CD14-positive monocyte (primary cell): ENCODE results near the gene NFATC1. TPM values are rescaled to one million over a fixed set of nuclear protein-coding genes. Genes with fewer than 3 reads are reported as not detected.

Experiments used
- DNase-seq, 3 donors: peaks; one replicate each; pipeline ENCODE4 v3.0.0-alpha.2; 2011 to 2022
- H2AFZ ChIP-seq: 2 replicates; pipeline ENCODE4 v1.6.0; 2012; ENCODE audit warnings: mild to moderate bottlenecking, low read depth, low read length, inconsistent platforms; ENCODE audit not compliant: insufficient read depth, poor library complexity, severe bottlenecking
- H3K27ac ChIP-seq, 2 donors: 1 replicate in 1 of 2; 2 replicates in 1 of 2; pipeline ENCODE4 v1.5.1; 2012 to 2013; ENCODE audit warnings: low read length in 2 of 2, control low read depth in 1 of 2, inconsistent platforms in 1 of 2, low read depth in 1 of 2, mild to moderate bottlenecking in 1 of 2
- H3K27me3 ChIP-seq, 2 donors: one replicate each; pipeline versions ENCODE4 v1.6.0 to v1.6.1; 2011 to 2013; ENCODE audit warnings: low read length in 2 of 2; ENCODE audit not compliant: control insufficient read depth in 2 of 2, insufficient read depth in 2 of 2
- H3K36me3 ChIP-seq, 2 donors: replicated peaks in 1 of 2; 1 replicate in 1 of 2; 2 replicates in 1 of 2; pipeline versions ENCODE4 v1.5.1 to v1.6.1; 2012 to 2013; ENCODE audit warnings: low read length in 2 of 2, control low read depth in 1 of 2, inconsistent platforms in 1 of 2, mild to moderate bottlenecking in 1 of 2; ENCODE audit not compliant: insufficient read depth in 2 of 2, control insufficient read depth in 1 of 2
- H3K4me1 ChIP-seq, 2 donors: 1 replicate in 1 of 2; 2 replicates in 1 of 2; pipeline versions ENCODE4 v1.5.1 to v1.6.1; 2012 to 2013; ENCODE audit warnings: low read length in 2 of 2, control low read depth in 1 of 2, inconsistent platforms in 1 of 2, mild to moderate bottlenecking in 1 of 2, moderate library complexity in 1 of 2; ENCODE audit not compliant: insufficient read depth in 2 of 2, control insufficient read depth in 1 of 2
- H3K4me2 ChIP-seq: replicated peaks from 2 replicates; pipeline ENCODE3; 2012; ENCODE audit warnings: low read length, moderate library complexity, mild to moderate bottlenecking; ENCODE audit not compliant: poor library complexity, severe bottlenecking; ENCODE audit errors: extremely low read depth
- H3K4me3 ChIP-seq, 3 experiments: fragments of 200-600 bp in 1 of 3; sonication (generic) in 1 of 3; replicated peaks in 1 of 3; 1 replicate in 2 of 3; 2 replicates in 1 of 3; pipeline ENCODE4 v1.5.1; 2011 to 2013; ENCODE audit warnings: low read length in 3 of 3, mild to moderate bottlenecking in 3 of 3, control low read depth in 2 of 3, low read depth in 2 of 3, inconsistent platforms in 1 of 3, moderate library complexity in 1 of 3
- H3K79me2 ChIP-seq: 2 replicates; pipeline ENCODE4 v1.6.0; 2012; ENCODE audit warnings: mild to moderate bottlenecking, control low read depth, inconsistent platforms, low read length, moderate library complexity; ENCODE audit not compliant: insufficient read depth
- H3K9ac ChIP-seq: 2 replicates; pipeline ENCODE4 v1.6.0; 2017; ENCODE audit warnings: low read length, mild to moderate bottlenecking; ENCODE audit not compliant: insufficient read depth, poor library complexity, severe bottlenecking
- H3K9me3 ChIP-seq, 2 donors: replicated peaks in 1 of 2; 1 replicate in 1 of 2; 2 replicates in 1 of 2; pipeline versions ENCODE4 v1.5.1 to v1.6.1; 2012 to 2013; ENCODE audit warnings: low read length in 2 of 2, control low read depth in 1 of 2; ENCODE audit not compliant: control insufficient read depth in 1 of 2, insufficient read depth in 1 of 2
- H4K20me1 ChIP-seq: 2 replicates; pipeline ENCODE4 v1.6.0; 2012; ENCODE audit warnings: mild to moderate bottlenecking, low read length, control low read depth, moderate library complexity; ENCODE audit not compliant: insufficient read depth
- H3K27ac Mint-ChIP-seq, 7 donors: one replicate each; pipeline ENCODE4 v1.8.0; 2020; ENCODE audit warnings: mild to moderate bottlenecking in 7 of 7, mixed read lengths in 7 of 7, moderate library complexity in 6 of 7, inconsistent platforms in 2 of 7
- H3K27me3 Mint-ChIP-seq, 3 donors: one replicate each; pipeline ENCODE4 v1.8.0; 2021 to 2022; ENCODE audit warnings: low read depth in 3 of 3, mild to moderate bottlenecking in 3 of 3, mixed read lengths in 3 of 3, moderate library complexity in 3 of 3, inconsistent platforms in 1 of 3
- H3K36me3 Mint-ChIP-seq, 2 donors: one replicate each; pipeline ENCODE4 v1.8.0; 2020; ENCODE audit warnings: mixed read lengths in 2 of 2, inconsistent platforms in 1 of 2, mild to moderate bottlenecking in 1 of 2
- H3K4me1 Mint-ChIP-seq: one replicate; pipeline ENCODE4 v1.8.0; 2020; ENCODE audit warnings: mild to moderate bottlenecking, mixed read lengths
- H3K4me3 Mint-ChIP-seq, 2 donors: one replicate each; pipeline ENCODE4 v1.8.0; 2020; ENCODE audit warnings: mild to moderate bottlenecking in 2 of 2, mixed read lengths in 2 of 2, moderate library complexity in 1 of 2
- H3K9me3 Mint-ChIP-seq, 7 donors: one replicate each; pipeline ENCODE4 v1.8.0; 2020 to 2022; ENCODE audit warnings: mixed read lengths in 7 of 7, mild to moderate bottlenecking in 6 of 7, moderate library complexity in 6 of 7, inconsistent platforms in 2 of 7
- CTCF ChIP-seq: fragments of 200-600 bp; IDR thresholded peaks from one replicate; pipeline ENCODE4 v1.8.0; 2022; ENCODE audit warnings: antibody characterized with exemption, mild to moderate bottlenecking
- WGBS: methylation state at CpG from one replicate; pipeline ENCODE4 v1.1.5; 2013; ENCODE audit warnings: missing lambda C conversion rate; ENCODE audit not compliant: insufficient coverage; 5-methylcytosine and 5-hydroxymethylcytosine counted together
- intact Hi-C, 2 donors: fragments of 100-400 bp; cut with micrococcal nuclease; formaldehyde crosslinking; loops; one replicate each; pipeline versions ENCODE4 v1.15.0 to v1.15.1; 2023
- polyA plus RNA-seq, 3 donors: library from polyadenylated mRNA; depleted of rRNA in 1 of 3; unstranded in 2 of 3; stranded (reverse) in 1 of 3; fragments of 300-500 nt in 2 of 3; fragments of >200 nt in 1 of 3; fragmentation: Illumina TruSeq in 2 of 3; gene quantifications; 1 replicate in 2 of 3; 2 replicates in 1 of 3; pipeline ENCODE4 v1.2.3, GENCODE V29; 2012 to 2021

Gene NFATC1
- polyA plus RNA-seq, 3 donors = 7.8 to 10.7 (median 8.3) TPM

- no peaks in the 10 kb centered on the region for H3K9me3 ChIP-seq
- H3K36me3 Mint-ChIP-seq = peaks cover 8 to 14% of the 10 kb centered on the region in 2 donors
- H3K9me3 Mint-ChIP-seq = peaks cover 0 to 9% (median 0%) of the 10 kb centered on the region in 7 donors
- H3K4me2 ChIP-seq = no peak overlapping the region
- intact Hi-C loops = no loop called here
- H2AFZ ChIP-seq = no peak overlapping the region
- no peak overlapping the region for H3K9ac ChIP-seq
- H3K4me3 ChIP-seq = no peak overlapping the region
- peaks cover 32% of the 10 kb centered on the region for H4K20me1 ChIP-seq
- WGBS = 93% methylated on average over 22 of the region's 22 CpGs
- H3K79me2 ChIP-seq = no peaks in the 10 kb centered on the region
- H3K4me1 Mint-ChIP-seq = peaks cover 14% of the 10 kb centered on the region
- H3K27ac Mint-ChIP-seq = no peak overlapping the region
- H3K36me3 ChIP-seq = no peaks in the 10 kb centered on the region
- peaks cover under 1 to 7% of the 10 kb centered on the region in 2 donors for H3K4me1 ChIP-seq
- no peak overlapping the region for H3K4me3 Mint-ChIP-seq
- H3K27ac ChIP-seq = no peak overlapping the region
- H3K27me3 Mint-ChIP-seq = peaks cover 25 to 35% (median 26%) of the 10 kb centered on the region in 3 donors
- peaks cover 0 to 10% of the 10 kb centered on the region in 2 donors for H3K27me3 ChIP-seq
- DNase-seq = no peak
- no peak for TF ChIP-seq CTCF
Observed at GRCh38 chr18:79518028-79518682, 122.4 kb downstream of the NFATC1 start.

- TF ChIP-seq CTCF = no peak
- Histone ChIP-seq H2AFZ (no peak overlapping the region), H4K20me1 (peaks cover 38% of the 10 kb centered on the region), H3K79me2 (no peaks in the 10 kb centered on the region), H3K4me2 (no peak overlapping the region), H3K36me3 (no peaks in the 10 kb centered on the region), H3K27me3 (peaks cover 0 to 14% of the 10 kb centered on the region in 2 donors), H3K4me1 (peaks cover 6 to 13% of the 10 kb centered on the region in 2 donors), H3K4me3 (no peak overlapping the region), H3K27ac (no peak overlapping the region), H3K9ac (no peak overlapping the region), H3K9me3 (no peaks in the 10 kb centered on the region)
- WGBS = 92% methylated on average over 8 of the region's 14 CpGs
- DNase-seq = no peak
- Mint-ChIP-seq H3K36me3 (peaks cover 6 to 11% of the 10 kb centered on the region in 2 donors), H3K9me3 (peaks cover 0 to 9% (median 0%) of the 10 kb centered on the region in 7 donors), H3K27me3 (peaks cover 26 to 41% (median 26%) of the 10 kb centered on the region in 3 donors), H3K4me1 (peaks cover 19% of the 10 kb centered on the region), H3K4me3 (no peak overlapping the region), H3K27ac (no peak overlapping the region)
- intact Hi-C loops = no loop called here
Observed at GRCh38 chr18:79518683-79519128, 123.0 kb downstream of the NFATC1 start.
